Lower leg skin (tissue), 4 donors: Measurements from ENCODE around the gene DIP2B. TPM values are rescaled to one million over a fixed set of nuclear protein-coding genes. Genes with fewer than 3 reads are reported as not detected.

Experiments used
- DNase-seq, 2 donors: peaks; one replicate each; pipeline ENCODE4 v3.0.0-alpha.2; 2019; ENCODE audit warnings: low spot score in 2 of 2
- H3K4me3 ChIP-seq: fragments of 200-600 bp; sonication (generic); 2 replicates; pipeline ENCODE4 v1.5.1; 2017; ENCODE audit warnings: mild to moderate bottlenecking, low read depth; ENCODE audit not compliant: poor library complexity, severe bottlenecking
- POLR2A ChIP-seq, 2 donors: fragments of 450-650 bp; IDR thresholded peaks; one replicate each; pipeline ENCODE4 v1.6.1; 2016 to 2017; ENCODE audit warnings: antibody characterized with exemption in 2 of 2, mild to moderate bottlenecking in 1 of 2, moderate library complexity in 1 of 2
- WGBS, 2 donors: methylation state at CpG; one replicate each; pipeline ENCODE4 v1.1.5; 2018; 5-methylcytosine and 5-hydroxymethylcytosine counted together
- intact Hi-C: fragments of 100-400 bp; cut with DNase I; formaldehyde crosslinking; loops from one replicate; pipeline ENCODE4 v1.15.0; 2023; ENCODE audit warnings: low total_unique reads
- total RNA-seq, 4 donors: library from RNA; depleted of rRNA; stranded (reverse); fragments of >200 nt; gene quantifications; one replicate each; pipeline ENCODE4 v1.1.0, GENCODE V29; 2016
- TF ChIP-seq, protein P1 (sequence below), 3 donors: fragments of 450-650 bp; IDR thresholded peaks; one replicate each; pipeline ENCODE4 v1.5.1; 2016; ENCODE audit warnings: antibody characterized with exemption in 3 of 3, mild to moderate bottlenecking in 3 of 3, moderate library complexity in 2 of 3

Gene DIP2B
- total RNA-seq, 4 donors from 2014 or later, result 56.9 to 104 (median 68.6) TPM

DNA sequence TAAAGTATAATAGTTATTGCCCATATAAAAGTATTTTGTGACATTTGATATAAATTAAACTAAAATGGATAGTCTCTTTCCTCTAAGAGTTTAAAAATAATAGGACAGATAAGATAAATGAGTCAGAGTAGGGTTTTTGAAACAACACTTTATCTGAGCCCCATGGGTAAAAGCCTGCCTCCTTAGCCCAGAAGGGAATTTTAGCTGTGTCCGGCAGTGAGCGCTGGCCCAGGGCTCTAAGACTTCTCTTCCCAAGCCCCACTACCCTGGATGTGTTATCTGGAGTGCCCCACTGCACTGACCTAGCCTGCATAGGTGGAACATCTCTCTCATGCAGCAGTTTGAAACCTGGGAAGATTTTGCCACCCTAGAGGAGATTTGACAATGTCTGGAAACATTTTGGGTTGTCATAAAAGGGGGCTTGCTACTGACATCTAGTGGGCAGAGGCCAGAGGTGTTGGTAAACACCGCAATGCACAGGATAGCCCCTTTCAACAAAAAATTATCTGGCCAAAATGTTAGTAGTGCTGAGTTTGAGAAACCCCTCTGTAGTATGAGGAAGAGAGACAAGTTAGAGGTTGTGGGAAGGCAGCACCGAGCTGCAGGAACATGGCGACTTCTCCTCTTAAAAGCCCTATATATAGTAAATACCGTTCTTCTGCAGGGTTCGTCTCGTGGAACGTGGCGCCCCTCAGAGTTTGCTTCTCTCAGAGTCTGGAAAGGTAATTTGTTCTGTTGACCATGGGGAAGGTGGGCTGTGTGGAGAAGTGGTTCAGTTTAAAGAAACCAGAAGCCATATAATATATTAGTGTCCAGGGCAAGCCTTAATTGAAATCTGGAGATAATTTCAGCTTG, 229.9 kb downstream of the DIP2B start:
- TF ChIP-seq, protein P1, sequence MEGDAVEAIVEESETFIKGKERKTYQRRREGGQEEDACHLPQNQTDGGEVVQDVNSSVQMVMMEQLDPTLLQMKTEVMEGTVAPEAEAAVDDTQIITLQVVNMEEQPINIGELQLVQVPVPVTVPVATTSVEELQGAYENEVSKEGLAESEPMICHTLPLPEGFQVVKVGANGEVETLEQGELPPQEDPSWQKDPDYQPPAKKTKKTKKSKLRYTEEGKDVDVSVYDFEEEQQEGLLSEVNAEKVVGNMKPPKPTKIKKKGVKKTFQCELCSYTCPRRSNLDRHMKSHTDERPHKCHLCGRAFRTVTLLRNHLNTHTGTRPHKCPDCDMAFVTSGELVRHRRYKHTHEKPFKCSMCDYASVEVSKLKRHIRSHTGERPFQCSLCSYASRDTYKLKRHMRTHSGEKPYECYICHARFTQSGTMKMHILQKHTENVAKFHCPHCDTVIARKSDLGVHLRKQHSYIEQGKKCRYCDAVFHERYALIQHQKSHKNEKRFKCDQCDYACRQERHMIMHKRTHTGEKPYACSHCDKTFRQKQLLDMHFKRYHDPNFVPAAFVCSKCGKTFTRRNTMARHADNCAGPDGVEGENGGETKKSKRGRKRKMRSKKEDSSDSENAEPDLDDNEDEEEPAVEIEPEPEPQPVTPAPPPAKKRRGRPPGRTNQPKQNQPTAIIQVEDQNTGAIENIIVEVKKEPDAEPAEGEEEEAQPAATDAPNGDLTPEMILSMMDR (IDR thresholded peaks at IDR 0.05), result no peak
- no peak for TF ChIP-seq POLR2A (IDR thresholded peaks at IDR 0.05)
- DNase-seq, result no peak
- intact Hi-C loops, result no loop called here
- WGBS, 2 donors, result 81% methylated on average over 10 of the region's 10 CpGs
- no peak overlapping the region for H3K4me3 ChIP-seq

DNA sequence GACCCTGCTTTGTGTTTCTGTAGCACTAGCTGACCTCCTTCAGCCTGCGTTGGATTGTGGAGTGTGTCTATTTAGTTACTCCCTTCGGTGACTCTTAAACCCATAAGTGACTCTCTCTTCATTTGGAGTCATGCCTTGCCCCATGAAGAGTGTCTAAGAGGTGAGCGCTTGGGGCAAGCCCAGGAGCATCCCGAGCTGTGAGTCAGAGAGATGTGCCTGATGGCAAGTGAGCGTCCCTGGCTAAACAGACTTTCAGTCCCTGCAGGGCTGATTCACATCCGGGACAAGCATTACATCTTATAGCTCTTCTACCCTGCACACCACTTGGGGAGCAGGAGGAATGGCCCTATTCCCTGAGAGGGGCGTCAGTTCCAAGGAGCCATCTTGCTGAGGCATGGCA, 234.8 kb downstream of the DIP2B start:
- DNase-seq, result peak in 1 of 2 donors; percentile 63
- TF ChIP-seq, protein P1 (IDR thresholded peaks at IDR 0.05), result no peak
- TF ChIP-seq POLR2A (IDR thresholded peaks at IDR 0.05), result no peak
- no peak overlapping the region for H3K4me3 ChIP-seq
- 93 to 94% methylated on average over 7 of the region's 7 CpGs for WGBS, 2 donors
- intact Hi-C loops, result no loop called here

DNA sequence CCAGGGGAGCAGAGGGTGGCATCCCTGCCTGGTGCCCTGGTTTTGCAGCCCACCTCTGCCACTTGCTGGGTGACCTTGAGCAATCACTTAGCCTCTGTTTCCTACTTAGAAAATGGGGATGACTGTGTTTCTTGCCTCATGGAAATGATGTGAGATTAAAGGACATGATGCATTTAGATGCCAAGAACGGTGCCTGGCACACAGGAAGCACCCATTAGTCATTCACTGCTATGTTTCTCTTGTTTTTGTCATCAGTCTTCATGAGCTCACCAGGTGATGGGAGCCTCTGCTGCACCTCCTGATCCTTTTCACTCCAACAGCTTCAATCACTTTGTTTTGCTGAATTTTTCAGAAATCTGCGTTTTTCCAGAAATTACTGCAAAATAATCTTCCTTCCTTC, 235.5 kb downstream of the DIP2B start:
- 76% methylated on average over 2 of the region's 2 CpGs for WGBS, 2 donors
- TF ChIP-seq POLR2A (IDR thresholded peaks at IDR 0.05), result no peak
- TF ChIP-seq, protein P1 (IDR thresholded peaks at IDR 0.05), result no peak
- intact Hi-C loops, result no loop called here
- DNase-seq, result peak in 1 of 2 donors; percentile 20
- no peak overlapping the region for H3K4me3 ChIP-seq

DNA sequence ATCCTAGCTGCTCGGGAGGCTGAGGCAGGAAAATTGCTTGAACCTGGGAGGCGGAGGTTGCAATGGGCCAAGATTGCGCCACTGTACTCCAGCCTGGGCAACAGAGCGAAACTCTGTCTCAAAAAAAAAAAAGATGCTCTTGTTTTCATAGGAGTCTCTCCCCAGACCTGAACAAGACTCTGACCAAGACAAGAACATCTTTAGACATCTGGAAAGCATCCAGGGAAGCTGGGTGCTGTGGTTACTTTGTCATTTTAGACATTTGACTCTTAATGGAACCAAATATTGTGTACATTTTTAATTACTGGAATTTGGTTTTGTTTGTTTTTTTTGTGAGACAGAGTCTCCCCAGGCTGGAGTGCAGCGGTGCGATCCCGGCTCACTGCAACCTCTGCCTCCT, 238.0 kb downstream of the DIP2B start:
- TF ChIP-seq POLR2A (IDR thresholded peaks at IDR 0.05), result no peak
- TF ChIP-seq, protein P1 (IDR thresholded peaks at IDR 0.05), result no peak
- H3K4me3 ChIP-seq, result no peak overlapping the region
- intact Hi-C loops, result no loop called here
- WGBS, 2 donors, result 96 to 98% methylated on average over 7 of the region's 7 CpGs
- no peak for DNase-seq

DNA sequence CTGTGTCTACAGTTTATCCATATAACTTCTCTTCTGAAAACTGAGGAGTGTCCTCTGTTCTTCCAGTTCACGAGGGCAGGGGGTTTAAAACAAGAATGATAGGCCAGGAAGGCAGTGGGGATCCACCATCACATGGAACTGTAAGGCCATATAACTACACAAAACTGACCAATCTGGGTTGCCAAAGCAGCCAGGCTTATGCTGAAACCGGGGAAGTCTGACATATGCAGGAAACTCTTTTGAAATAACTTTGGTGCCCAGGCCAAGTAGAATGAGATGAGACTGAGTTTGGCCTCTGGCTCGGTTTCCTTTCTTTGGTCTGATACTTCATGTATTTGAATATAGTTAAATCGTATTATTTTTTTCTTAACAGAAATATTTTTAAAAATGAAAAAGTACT, 241.1 kb downstream of the DIP2B start:
- intact Hi-C loops, result no loop called here
- no peak for TF ChIP-seq POLR2A (IDR thresholded peaks at IDR 0.05)
- TF ChIP-seq, protein P1 (IDR thresholded peaks at IDR 0.05), result no peak
- DNase-seq, result peak in 1 of 2 donors; percentile 25
- 79 to 85% methylated on average over 4 of the region's 4 CpGs for WGBS, 2 donors
- no peak overlapping the region for H3K4me3 ChIP-seq
